ENCODE data around the gene ZNF385A.

ZNF385A gene

DNA sequence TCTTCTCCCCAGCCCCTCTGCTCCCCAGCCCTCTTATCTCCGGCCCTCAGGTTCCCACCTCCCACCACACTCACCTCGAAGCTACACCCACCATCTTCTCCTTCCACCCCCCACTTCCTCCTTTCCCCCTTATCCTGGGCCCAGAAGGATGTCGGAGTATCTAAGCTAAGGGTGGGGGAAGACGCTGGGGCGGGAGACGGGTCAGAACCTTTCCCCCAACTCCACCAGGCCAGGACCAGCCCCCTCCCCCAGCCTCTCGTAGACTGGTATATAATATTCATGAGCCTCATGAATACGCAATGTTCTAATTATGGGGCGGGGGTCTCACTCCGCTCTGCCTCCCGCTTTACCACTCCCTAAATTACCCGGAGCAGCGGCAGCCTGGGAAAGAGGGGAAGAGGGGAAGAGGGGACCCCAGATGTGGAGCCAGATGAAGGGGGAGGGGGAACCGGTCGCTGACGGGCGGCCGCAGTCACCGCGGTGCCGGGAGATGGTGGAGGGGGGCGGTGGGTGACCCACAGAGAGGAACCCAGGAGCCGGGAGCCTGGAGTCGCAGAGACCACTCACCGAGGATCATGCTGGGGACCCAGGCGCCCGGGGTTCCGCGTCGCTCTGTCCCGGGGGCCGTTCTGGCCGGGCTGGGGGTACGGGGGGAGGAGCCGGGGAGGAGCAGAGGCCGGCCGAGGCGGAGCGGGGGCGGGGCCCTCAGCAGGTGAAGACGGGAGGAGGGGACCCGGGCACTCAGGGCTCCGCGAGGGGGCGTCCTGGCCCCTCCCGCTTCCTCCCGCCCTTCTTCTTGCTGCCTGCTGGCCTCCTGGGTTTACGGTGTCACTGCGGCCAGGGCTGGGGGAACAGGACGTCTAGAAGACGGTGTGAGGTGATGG lies 6.4 kb upstream of the ZNF385A start:
- DNase-seq, result no peak

DNA sequence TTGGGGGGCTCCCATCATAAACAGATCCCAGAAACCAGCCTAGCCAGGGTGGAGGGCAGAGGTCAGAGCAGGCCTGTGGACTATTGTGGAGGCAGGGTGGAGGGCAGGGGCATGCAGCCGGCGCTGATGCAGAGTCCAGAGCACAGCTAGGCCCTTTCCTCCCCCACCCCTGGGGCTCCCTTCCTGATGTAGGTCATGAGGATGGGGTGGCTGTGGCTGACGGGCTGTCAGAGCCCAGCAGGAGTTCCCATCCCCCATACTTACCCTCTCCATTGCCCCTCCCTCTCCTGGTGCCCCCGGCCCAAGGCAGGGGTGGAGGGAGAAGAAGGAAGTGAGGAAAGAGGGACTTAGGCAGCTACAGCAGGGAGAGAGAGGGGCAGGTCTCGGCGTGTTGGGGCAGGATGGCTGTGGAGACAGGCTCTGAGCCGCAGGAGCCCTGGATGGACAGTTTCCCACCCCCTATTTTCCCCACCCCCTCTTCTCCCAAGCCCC lies 5.7 kb upstream of the ZNF385A start:
- DNase-seq, result no peak

DNA sequence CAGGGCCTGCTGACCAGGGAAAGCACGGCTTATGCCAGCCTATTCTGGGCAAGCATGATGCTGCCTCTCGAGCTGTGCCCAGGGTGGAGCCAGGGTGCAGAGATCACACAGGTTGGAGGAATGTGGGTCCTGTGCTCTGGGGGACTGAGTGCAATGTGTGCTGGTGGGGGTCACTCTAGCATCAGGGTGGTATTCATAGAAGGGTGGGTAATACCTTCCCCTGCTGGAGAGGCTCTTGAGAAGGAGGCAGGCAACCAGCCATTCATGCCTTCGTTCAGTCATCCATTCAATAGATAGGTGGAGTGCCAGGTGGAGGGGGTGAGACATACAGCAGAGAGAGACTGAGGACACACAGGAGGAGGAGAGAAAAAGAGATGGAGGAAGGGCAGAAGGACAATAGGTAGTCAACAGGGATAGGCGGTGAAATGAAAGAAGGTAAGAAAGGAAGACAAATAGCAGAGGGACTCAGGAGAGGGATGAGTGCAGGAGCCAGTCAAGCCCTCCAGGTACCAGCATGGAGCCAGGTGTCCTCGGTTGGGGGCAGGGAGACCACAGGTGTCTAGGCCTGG lies 5.2 kb upstream of the ZNF385A start:
- DNase-seq, result no peak

DNA sequence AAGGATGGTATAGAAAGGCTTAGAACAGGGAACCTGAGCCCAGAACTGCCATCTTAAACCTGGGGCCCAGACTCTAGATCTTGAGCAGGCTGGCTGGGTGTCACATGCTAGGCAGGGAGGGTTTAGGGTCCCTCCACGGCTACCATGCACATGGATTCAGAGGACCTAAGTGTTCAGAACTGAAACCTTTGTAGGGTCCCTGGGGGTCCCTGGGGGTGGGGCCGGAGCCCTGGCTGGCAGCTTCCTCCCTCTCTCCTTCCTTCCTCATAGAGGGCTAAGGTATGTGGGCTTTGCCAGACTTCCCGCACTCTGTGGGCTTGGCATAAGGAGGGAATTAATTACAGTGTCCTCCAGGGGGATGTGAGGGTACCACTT lies 4.6 kb upstream of the ZNF385A start:
- DNase-seq, result no peak

DNA sequence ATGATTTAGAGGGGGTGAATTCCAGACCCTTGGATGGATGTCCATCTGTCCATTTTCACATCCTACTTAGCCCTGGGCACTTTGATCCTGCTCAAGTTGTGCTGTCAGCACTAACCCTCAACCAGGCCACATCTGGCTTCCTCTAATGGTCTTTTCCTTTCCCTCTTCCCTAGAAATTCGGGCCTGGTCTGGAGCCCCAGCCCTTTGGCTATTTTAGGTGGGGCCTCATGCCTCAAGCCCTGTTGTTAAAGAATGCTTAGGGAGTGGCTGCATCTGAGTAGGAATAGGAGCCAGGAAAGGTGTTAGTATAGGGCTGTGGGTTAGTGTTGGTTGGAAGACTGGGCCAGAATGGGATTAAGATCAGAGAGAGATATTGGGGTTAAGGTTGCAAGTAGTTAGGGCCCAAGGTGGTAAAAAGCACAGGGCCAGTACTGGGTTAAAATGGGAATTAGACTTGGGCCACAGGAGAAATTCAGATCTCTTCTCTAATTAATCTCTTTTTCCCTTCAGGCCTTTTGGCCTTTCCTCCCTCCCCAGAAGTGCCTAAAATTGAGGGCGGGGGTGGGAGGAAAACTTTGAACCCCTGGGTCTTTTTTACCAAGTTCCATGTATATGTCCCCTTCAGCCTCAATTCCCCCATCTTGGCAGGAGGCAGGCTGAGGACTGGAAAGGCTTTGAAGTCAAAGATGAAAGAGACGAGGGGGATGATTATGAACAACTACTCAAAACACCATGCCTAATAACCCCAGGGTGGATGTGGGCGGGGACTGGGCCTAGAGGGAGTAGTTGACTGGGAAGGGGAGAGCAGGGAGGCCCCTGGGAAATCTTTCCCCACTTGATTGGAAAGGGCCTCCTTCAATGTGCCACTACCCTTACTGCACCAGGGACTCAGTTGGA lies 4.0 kb upstream of the ZNF385A start:
- no peak for DNase-seq

DNA sequence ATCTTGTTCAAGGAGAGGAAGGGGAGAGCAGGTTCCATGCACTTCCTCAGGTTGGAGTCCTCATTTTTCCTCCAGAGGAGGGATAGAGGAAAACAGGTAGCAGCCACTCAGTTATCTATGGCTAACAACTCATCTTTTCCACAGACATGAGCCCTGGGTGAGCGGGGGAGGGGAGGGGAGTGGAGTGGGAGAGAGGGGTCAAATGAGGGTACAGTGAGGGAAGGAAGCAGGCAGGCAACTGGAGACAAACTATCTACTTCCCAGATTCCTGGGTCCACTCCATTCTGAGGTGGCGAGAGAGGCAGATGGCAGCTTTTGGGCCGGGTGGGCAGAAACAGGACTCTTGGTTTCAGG lies 2.6 kb upstream of the ZNF385A start:
- no peak for DNase-seq

DNA sequence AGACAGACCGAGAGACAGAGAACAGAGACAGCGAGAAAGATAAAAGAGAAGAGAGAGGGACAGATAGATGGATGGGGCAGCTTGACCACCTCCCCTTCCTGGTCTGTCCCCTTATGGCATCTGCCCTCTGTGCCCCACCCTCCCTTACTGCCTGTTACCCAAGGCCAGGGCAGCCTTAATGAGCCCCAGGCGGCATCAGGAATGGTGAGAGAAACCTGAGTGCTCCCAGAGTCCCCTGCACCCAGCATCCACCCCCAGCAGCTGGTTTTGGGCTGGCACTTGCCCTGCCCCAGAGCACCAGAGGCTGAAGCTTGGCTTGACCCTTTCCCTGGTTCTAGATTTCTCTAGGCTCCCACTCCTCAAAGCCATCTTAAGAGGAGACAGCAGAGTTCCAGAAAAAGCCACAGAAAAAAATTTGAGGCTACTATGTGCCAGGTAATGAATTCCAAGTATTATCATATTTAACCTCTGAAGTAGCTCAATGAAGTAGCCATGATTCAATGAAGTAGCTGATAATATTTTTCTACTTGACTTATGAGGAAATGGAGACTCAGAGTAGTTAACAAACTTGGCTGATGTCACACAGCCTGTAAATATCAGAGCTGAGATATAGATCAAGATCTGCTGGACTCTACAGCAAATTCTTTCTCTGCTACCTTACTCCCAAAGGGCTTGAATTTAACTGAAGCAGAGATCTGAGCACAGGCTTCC lies 2.0 kb upstream of the ZNF385A start:
- no peak for DNase-seq

DNA sequence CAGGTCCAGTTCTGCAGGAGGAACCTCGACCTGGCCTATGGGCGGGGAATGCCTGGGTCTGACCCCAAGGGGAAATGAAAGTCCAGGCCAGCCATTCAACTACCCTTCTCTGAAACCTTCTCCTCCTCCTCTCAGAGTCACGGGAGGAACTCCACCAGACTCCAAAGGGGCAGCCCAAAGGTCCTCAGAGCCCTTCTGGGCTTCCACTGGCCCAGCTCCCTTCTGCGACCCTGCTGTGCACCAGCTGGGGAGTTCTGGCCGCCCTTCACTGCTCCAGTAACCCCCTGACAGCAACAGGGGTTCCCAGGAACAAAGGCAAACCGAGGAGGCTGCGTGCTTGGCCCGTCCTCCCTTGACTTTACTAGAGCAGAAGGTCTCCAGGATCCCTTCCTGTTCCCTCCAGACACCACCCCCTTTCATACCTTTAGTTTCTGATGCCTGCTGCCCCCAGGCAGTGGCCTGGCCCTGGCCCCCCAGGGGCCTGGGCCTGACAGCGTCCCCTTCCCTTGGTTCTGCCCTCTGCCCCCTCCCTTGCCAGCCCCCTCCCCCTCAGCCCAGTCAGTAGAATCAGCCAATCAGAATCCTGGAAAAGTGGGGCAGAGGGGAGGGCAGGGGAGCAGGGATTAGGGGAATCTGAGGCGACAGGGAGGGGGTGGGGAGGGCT lies 850 bp upstream of the ZNF385A start:
- no peak for DNase-seq

DNA sequence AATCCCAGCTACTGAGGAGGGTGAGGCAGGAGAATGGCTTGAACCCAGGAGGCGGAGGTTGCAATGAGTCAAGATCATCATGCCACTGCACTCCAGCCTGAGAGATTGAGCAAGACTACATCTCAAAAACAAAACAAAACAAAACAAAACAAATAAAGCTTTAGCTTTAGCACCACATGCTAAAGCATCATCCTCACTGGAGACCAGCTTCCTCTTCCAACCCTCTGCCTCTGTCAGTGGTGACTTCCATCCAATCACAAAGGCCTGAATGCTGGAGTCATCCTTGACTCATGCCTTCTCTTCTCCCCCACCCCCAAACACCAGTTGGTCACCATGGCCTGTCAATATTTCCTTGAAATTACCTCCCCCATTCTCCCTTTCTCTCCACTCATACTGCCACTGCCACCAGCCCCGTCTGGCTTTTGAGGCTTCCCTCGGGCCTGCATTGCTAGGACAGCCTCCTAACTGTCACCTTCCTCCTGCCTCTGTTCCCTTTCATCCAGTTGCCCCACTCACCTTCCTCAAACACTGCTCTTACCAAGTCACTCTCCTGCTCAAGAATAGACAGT lies 1.4 kb downstream of the ZNF385A start:
- no peak for DNase-seq

DNA sequence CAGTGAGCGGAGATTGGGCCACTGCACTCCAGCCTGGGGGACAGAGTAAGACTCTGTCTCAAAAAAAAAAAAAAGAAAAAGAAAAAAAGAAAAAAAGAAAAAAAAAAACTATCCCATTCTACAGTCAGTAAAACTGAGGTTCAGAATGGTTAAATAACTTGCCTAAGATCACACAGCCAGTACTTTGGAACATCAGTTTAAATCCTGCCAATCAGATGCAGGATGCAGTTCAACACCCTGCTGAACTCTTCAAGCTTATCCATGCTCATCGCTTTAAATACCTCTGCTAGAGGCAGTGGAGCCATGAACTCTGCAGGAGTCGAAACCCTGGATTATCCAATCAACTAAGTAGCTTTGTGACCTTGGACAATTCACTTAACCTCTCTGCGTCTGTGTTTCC lies 3.4 kb downstream of the ZNF385A start:
- DNase-seq, result no peak

DNA sequence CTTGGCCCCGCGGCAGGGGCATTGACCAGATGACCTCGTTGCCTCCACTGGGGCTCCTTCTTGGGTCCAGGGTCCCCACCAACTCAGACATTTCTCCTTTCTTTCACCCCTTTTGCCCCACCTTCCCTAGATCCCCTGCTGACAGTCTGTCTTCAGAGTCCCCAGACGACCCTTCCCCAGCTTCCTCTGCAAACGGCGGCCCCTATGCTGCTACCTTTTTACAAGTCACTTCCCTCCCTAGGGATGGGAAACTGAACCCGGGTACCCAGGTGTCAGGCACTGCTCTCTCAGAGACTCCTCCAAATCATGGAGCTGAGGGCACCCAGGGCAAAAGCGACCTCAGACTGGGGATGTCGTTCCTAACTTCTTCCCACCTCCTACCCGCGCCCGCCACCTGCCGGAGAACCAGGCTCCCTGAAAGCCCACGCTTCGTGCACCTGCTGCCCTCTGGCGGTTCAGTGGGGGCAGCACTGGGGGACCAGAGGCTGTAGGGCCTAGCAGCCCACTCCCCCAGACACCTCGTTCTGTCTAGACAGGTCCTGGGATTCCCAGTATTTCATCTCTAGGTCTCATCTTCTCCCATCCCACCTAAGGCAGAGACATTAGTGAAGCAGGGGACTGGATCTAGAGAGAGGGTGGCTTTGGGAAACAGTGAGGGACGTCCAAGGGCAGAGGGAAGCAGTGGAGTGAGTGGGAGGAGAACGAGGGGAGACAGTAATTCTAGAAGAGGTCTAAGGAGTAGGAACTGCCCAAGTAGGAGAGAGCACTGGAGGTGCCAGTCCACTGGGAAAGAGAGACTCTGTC lies 4.9 kb downstream of the ZNF385A start:
- DNase-seq, result no peak

DNA sequence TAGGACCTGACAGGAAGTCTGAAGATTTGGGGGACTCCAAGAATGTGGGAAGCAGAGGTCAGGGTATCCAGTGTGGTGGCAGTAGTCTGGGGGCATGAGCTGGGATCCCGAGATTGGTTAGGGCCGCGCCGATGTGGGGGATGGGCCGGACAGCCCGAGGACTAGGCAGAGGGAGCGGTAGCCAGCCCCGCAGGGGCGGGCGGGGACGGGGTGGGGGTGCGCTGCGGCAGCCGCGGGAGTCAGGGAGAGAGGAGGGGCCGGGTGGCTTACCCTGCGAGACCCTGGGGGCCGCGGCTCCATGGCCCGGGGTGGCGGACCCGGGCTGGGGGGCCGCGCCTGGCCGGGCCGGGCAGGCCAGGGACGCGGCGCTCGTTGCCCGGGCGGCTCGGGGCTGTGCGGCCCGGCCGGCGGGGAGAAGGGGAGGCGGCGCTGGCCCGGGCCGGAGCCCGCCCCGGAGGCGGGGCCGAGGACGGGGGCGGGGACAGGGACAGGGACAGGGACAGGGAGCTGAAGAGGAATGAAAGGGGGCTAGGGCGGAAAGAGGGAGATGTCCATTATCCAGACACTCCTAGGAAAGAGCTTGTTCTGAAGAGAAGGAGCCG lies 5.6 kb downstream of the ZNF385A start:
- DNase-seq, result no peak

DNA sequence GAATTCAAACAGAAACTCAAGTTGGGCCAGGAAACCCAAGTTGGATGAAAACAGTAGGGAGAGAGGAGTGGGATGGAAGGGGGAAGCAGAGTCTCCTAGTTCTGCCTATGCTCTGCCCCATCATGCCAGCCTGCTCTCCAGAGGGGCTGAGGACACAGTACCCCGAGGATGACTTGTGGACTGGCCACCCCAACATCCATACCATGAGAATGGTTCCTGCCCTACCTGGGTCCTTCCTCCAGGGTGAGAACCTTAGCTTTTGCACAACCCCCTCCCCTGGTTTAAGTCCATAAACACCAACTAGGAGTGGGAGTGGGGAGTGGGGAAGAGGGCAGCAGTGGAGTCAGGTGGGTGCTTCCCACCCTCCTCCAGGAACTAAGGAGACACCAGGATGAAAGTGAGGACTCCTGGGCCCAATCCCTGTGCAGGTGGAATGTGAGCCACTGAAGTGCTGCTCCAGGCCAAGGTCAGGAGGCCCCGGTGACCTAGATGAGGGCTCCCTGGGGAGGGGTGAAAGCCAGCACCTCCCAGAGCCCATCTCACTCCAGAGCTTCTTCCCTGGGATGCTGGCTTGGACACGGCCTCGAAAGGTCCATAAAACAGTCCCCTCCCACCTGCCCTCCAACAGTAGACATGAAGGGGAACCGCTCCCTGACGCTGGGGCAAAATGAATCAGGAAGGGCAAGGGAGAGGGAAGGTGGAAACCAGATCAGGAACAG lies 6.6 kb downstream of the ZNF385A start:
- no peak for DNase-seq

DNA sequence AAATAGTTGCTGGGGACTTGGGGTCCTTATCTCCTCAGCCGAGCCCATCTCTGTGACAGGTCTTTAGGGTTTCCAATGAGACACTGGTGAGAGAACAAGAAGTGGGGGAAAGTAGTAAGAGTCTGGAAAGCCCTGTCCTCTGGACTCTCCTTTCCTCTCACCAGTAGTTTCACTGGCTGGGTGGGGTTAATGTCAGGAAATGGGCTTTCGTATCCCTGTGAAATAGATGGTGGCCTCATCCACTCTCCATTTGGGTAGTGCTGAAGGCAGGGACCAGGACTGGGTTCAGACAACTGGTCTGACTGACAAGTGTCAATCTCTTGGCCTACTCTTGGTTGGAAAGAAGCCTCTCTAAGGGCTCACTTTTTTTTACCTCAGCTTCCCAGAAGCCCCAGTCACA lies 7.5 kb downstream of the ZNF385A start:
- DNase-seq, result no peak

DNA sequence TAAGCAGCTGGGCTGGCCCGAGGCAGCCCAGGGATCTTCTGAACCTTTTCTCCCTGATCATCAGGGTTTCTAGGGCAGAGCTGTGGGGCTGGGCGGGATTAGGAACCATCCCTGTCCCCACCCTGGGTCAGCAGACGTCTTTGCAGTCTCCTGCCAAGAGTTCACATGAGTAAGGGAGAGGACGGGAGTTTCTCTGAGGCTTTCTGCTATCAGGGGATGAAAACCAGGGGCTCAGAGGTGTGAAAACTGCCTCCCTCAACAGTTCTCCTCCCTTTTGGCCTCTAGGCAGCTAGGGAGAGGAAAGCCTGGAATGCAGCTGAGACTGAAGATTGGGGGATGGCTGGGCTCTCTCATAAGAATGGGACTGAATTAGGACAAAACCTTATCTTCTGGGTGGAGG lies 7.9 kb downstream of the ZNF385A start:
- DNase-seq, result no peak

DNA sequence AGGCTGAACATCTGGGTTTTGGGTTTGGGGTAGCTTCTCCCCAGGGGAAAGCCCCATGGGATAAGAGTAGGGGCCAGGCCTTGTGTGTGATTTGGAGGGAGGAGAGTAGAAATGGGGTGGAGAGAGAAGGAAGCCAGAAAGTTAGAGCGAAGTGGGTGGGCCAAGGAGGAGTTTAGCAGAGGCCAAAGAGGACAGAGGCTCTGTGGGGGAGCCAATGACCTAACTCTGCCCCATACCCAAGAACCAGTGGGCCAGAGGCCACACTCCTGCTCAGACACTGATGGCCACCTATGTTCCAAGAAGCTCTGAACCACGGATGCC lies 9.3 kb downstream of the ZNF385A start:
- no peak for DNase-seq

DNA sequence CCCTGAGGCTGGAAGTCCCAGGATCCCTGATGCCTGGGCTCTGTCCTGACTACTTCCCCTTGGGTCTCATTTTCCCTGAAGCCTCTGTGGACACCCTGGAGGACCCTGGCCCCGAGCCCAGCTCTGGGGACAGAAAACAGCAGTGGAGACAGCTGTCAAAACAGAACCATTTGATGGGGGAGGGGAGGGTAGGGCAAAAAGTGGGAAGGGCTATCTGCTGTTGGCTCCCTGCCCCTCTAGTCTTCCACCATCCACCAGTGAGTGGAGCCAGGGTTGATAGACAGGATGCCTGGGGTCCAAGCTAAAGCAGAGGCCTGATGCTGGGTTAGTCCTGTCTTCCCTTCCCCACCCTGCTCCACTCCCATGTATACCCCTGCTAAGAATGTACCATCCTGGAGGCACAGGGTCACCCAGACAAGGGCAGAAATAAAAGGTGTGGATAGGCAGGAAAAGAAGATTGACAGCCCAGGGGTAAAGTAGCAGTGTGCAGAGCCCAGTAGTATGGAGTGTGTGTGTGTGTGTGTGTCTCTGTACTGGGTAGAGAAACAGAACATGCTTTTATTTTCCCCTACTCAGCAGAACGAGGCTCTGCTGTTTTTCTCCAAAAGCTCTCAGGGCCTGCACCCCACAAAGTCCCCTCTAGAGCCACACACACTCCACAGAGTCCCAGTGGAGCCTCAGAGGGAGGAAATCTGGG lies 9.8 kb downstream of the ZNF385A start:
- no peak for DNase-seq

DNA sequence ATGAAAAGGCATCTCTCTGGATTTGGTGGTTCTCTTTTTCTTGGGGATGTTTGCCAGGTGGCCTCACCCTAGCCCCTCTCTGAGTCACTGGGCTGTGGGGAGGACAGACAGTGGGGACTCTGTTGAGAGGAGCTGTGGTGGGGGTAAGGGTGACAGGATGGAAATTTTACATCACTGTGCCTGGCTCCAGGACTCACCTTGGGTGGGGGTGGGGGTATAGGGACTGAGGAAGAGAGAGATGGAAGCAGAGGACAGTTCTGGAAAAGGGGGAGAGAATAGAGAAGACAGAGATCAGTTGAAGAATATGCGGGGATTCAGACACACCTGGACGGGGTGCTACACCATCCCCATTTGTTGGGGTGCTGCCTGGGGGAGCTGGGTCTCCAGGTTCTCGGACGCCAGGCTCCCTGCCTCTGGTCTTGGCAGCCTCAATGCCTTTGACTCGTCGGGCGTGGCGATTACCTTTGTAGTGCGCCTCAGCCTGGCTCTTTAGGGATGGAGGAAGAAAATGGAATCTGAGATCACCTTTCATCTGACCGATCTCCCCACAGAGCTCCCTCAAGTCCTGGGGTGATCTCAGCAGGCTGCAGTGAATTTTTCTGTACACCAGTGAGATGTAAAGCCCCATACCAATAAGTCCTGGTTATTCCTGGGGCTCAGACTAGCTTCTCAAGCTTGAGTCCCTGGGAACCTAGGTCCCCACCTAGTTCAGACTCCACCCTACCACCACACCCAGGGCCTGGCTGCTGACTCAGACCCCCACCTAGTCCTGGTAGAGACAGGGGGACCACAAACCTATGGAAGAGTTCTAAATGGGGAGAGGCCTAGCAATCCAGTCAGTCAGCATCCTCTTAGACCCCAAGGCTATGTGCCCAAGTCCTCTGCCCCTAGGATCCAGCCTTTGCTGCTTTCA lies 10.6 kb downstream of the ZNF385A start:
- no peak for DNase-seq
